Renal cortical epithelial cell (primary cell): ENCODE measurements around the gene ISCU. TPM values are rescaled to one million over a fixed set of nuclear protein-coding genes. Genes with fewer than 3 reads are reported as not detected.

Experiments
- DNase-seq: peaks from one replicate; pipeline ENCODE4 v3.0.0-alpha.2; 2011; ENCODE audit warnings: low read depth
- total RNA-seq: library from RNA; depleted of rRNA; stranded (reverse); fragments of >200 nt; gene quantifications from 2 replicates; pipeline ENCODE4 v1.2.3, GENCODE V29; 2014

ISCU gene
- 101 and 149 TPM in 2 replicates for total RNA-seq

DNA sequence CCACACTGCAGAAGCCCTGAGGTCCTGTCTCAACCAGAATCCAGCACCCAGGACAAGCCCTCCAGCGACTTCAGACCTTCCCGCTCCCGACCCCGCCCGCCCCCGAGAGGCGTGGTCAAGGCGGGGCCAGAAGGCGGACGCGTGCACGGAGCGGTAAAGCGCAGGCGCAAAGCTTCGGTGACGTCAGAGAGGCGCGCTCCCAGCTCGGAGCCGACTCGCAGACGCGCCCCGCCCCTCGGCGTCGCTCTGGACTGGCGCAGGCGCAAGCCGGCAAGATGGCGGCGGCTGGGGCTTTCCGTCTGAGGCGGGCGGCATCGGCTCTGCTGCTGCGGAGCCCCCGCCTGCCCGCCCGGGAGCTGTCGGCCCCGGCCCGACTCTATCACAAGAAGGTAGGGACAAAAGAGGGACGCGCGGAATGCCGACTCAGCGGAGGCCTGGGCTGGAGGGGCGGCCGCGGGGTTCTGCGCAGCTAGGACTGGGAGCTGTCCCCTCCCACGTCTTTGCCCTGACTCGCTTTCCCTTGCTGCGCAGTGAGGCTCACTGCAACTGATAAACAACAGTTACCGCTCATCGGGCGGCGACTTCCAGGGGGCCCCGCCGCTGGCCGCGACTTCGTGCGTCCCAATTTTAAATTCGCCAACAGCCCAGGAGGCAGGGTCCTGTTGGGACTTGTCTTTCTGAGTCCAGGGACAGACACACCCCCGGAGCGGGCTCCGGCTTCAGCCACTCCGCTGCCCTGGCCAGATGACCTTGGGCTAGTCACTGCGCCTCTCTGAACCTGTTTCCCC, at the start of gene ISCU:
ISCU (plus strand) TSS at position 249 of the 788 bp plus-strand sequence; CDS start at position 276, 27 bp downstream.
- DNase-seq, result peak; percentile 86

DNA sequence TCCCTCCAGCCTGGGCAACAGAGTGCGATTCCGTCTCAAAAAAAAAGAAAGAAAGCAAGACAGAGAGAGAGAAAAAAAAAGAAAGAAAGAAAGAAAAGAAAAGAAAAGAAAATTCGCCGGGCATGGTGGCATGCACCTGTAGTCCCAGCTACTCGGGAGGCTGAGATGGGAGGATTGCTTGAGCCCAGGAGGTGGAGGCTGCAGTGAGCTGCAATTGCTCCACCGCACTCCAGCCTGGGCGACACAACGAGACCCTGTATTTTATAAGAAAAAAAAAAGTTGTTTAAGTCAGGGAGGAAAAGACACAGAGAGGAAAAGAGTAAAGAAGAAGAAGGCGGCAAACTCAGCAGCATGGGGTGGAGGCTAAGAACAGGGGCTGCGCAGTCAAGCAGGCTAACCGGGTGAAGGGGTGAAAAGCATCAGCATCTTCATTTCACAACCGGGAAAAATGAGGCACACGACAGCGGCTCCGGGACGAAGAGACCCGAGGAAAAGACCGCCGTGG, 47.9 kb upstream of the ISCU start:
- no peak for DNase-seq

DNA sequence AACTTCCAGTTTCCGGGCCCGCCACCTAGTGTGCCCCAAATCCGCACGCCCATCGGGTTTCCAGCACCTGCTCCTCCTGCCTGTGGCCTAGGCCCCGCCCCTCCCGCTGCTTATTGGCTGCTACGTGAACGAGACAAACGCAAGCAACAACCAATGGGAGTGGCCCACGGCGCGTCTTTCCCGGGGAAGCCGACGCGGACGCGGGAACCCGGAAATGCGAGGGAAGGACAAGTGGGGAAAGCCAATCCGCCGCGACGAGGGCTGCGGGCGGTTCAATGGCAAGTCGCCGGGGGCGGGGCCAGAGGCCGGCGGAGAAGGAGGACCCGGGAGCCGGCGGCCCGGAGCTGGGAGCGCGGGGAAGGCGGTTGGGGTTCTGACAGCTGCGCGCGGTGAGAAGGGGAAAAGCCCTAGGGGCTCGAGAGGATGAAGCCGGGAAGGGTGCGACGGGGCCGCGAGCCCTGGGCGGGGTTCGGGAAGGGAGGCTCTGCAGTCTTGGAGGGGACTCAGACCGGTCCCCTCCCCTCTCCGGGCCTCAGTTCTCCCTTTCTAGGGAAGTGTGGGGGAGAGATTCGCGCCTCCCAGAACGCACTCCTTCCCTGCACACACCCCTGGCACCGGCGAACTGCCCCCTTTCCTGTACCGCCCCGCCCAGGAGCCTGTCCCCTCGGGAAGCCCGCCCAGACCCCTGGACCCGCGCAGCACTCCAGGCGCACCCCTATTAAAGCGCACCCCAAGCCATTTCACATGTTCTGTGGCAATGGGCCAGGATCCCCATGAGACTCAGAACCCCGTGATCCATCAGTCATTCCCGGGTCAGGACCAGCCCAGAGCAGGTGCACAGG, 47.2 kb upstream of the ISCU start, which contains the start of gene FICD:
FICD (plus strand) TSS at position 305 of the 842 bp plus-strand sequence. CDS start 1,696 bp downstream, outside the sequence.
- DNase-seq, result peak; percentile 95

DNA sequence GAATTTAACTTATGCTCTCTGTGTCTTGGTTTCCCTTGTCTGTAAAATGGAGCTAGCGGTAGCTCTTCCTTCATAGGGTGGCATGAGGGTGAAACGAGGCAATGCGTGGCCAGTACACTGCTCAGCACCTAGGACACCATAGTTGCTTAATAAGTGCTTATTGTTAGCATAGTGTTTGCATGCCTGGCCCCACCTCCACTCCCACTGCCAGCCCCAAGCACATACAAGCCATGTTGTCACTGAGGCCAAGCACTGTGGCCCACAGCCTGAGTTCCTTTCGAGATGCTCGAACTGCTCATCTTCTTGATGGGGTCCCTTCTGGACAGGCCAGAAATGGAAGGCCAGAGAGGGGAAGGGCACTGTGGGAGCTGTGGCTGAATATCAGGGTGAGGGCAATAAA, 46.5 kb upstream of the ISCU start:
- DNase-seq, result no peak

DNA sequence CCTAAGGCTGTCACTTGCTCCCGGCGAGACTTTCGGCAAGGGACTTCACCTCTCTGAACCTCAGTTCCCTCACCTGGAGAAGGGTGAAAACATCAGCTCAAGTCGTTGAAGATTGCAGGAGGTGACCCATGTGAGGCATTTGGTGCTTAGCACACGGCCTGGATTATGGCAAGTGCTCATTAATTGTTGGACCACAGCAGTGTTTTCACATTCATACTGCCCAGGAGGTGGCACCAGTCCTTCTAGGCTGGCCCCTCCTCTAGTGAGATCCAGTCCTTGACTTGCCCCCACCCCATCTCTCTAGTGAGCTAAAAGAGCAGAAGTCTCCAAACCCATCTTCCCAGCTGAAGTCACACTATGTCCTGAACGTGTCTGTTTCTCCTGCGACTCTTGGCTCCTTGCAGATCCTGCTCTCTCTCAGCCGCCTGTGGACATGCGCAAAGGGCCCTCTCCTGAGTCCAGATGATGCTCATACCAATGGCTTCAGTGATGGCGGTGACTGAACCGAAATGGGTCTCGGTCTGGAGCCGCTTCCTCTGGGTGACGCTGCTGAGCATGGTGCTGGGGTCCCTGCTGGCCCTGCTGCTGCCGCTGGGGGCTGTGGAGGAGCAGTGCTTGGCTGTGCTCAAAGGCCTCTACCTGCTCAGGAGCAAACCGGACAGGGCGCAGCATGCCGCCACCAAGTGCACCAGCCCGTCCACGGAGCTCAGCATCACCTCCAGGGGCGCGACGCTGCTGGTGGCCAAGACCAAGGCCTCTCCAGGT, 45.7 kb upstream of the ISCU start:
- DNase-seq, result no peak

GRCh38 chr12:108517288-108518100, 44.9 kb upstream of the ISCU start:
- no peak for DNase-seq

DNA sequence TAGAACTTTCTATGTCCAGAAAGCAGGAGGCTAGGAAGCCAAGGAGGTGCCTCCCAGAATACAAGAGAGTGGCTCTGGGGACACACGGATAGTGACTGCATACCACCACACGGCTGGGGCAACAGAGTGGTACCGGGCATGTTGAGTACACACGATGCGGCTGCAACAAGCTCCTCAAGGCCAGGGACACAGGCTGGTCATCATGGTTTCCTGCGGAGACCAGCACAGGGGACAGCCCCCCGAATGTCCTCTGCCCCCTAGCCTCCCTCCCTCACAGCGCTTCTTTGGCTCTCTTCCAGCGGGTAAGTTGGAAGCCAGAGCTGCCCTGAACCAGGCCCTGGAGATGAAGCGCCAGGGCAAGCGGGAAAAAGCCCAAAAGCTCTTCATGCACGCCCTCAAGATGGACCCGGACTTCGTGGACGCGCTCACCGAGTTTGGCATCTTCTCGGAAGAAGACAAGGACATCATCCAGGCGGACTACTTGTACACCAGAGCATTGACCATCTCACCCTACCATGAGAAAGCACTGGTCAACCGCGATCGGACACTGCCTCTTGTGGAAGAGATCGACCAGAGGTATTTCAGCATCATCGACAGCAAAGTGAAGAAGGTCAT, 44.2 kb upstream of the ISCU start:
- DNase-seq, result no peak

GRCh38 chr12:108518716-108519496, 43.5 kb upstream of the ISCU start:
- no peak for DNase-seq

DNA sequence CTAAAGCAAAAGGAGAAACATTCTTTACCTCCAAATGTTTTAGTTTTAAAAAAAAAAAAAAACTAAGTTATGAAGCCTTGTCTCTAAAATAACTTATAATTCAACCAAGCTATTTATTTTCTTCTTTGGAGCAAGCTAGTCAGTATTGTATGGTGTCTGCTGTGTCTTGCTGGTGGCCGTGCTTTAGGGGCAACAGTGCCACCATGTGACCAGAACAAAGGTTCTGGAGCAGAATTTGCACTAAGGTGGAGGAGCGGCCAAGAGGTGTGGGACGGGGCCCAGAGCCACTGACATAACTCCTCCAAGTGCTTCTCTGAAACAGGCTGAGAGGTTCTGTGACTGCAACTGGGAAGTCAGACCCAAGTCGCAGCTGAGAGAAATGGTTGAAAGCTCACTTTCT, 42.8 kb upstream of the ISCU start:
- DNase-seq, result no peak

DNA sequence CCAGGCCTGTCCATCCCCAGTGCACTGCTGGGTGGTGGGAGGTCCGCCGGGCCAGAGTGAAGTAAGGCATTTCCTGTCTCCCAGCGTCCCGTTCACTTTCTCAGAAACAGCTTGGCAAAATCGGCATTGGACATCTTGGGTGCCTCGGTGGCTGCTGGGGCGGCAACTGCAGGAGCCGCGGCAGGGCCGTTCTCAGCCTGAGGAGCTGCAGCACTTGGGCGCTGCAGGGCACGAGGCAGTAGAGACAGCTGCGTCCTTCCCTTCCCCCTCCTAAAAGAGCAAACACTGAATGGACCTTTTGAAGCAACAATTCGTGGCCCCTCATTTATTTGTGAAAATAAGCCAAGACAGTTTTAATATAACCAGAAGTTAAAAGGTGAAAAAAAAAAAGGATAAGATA, 39.0 kb upstream of the ISCU start:
- DNase-seq, result no peak

GRCh38 chr12:108525681-108526080, 36.7 kb upstream of the ISCU start:
- DNase-seq, result peak; percentile 92

DNA sequence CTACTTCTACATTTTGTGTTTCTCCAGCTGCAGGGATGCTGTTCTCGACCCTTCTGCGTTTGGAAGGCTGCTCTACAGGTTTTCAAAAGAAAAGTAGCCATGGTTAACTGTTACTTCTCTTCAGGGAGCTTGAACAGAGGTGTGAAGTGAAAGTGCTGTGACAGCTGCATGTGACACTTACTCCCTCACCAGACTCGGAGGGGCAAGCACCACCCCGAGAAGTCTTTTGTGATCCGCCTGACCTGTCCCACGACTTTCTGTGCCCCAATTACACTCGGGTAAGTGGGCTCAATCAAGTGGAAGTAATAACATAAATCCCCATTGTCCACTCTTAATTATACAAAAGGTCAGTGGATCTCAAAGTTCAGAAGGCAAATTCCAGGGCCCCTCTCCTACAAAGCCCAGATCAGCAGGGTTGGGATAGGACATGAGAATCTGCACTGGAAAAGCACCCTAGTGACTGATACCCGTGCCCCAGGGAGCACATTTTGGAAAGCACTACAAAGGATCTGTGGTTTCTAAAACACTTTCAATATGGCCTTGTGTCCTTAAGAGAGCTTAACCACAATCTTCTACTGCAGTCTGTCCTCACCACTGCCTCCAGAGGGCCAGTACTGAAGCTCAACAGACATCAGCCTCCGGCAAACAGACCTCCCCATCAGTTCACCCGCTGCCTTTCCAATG, 35.8 kb upstream of the ISCU start:
- DNase-seq, result no peak

GRCh38 chr12:108527166-108527496, 35.3 kb upstream of the ISCU start:
- DNase-seq, result no peak

DNA sequence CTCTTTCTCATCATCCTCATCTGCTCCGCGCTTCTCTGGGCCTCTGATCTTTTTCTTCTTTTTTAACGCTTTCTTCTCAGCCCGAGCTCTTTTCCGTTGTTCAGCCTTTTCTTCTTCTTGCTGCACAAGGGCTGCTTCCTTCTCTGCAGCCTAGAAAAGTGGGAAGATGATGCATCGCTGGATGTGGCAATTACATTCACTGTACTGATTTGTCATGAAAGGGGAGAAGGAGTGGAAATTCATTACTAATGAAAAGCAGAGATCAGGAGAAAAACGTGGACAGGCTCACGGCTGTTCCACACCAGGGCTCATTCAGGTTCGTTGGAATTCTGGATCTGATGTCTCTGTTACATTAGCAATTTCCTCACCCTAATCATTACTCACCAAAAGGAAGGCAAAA, 32.2 kb upstream of the ISCU start:
- no peak for DNase-seq

- no peak for DNase-seq
Measured at GRCh38 chr12:108531929-108532848, 30.2 kb upstream of the ISCU start.

GRCh38 chr12:108538146-108538545, 24.2 kb upstream of the ISCU start:
- no peak for DNase-seq

- DNase-seq, result no peak
Measured at GRCh38 chr12:108538616-108539195, 23.7 kb upstream of the ISCU start.

- no peak for DNase-seq
Measured at GRCh38 chr12:108542320-108542719, 20.1 kb upstream of the ISCU start.
